ENCODE measurements around the gene ST8SIA3.

Gene ST8SIA3

GRCh38 chr18:57353137-57353939 is 981 bp downstream of the ST8SIA3 start:
- no peak overlapping the region for H3K4me3 ChIP-seq (replicated peaks; ENCODE audit: low read depth, low read length)
- no peaks in the 10 kb centered on the region for H3K27me3 ChIP-seq (replicated peaks; ENCODE audit: control insufficient read depth, insufficient read depth, low read length)
- no peak for TF ChIP-seq CTCF (IDR thresholded peaks at IDR 0.05; ENCODE audit: insufficient read depth, low read length, poor library complexity, severe bottlenecking)
- H3K36me3 ChIP-seq (ENCODE audit: control insufficient read depth, insufficient read depth, low read length) = no peaks in the 10 kb centered on the region
- no peak for DNase-seq (ENCODE audit: extremely low read depth, insufficient read length)

- no peak for DNase-seq (ENCODE audit: extremely low read depth, insufficient read length)
- Histone ChIP-seq H3K4me3 (replicated peaks; ENCODE audit: low read depth, low read length) (no peak overlapping the region), H3K27me3 (replicated peaks; ENCODE audit: control insufficient read depth, insufficient read depth, low read length) (no peaks in the 10 kb centered on the region), H3K36me3 (ENCODE audit: control insufficient read depth, insufficient read depth, low read length) (no peaks in the 10 kb centered on the region)
- TF ChIP-seq CTCF (IDR thresholded peaks at IDR 0.05; ENCODE audit: insufficient read depth, low read length, poor library complexity, severe bottlenecking) = no peak
Observed at GRCh38 chr18:57353940-57354461, 1.6 kb downstream of the ST8SIA3 start.

DNA sequence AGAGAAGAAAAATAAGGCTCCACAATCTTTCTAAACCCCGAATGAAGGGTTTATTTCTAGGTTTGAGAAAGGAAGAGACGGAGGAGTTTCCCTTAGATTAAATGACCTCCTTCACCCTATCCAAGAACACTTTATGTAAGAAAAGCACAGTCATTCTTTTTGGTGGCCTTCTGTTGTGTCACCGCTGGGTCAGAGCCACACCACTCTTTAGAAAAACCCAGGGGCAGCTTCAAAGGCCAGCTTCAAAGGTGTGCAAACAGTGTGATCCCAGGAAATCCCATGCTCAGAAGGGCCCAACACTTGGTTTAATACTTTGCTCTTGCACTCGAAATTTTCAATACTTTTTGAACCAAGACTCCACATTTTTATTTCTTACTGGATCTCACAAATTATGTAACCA is 7.1 kb downstream of the ST8SIA3 start:
- H3K27me3 ChIP-seq (replicated peaks; ENCODE audit: control insufficient read depth, insufficient read depth, low read length) = no peaks in the 10 kb centered on the region; the same call in none of the 2 replicates
- no peak overlapping the region for H3K4me3 ChIP-seq (replicated peaks; ENCODE audit: low read depth, low read length)
- no peak for TF ChIP-seq CTCF (IDR thresholded peaks at IDR 0.05; ENCODE audit: insufficient read depth, low read length, poor library complexity, severe bottlenecking)
- no peak for DNase-seq (ENCODE audit: extremely low read depth, insufficient read length)
- no peaks in the 10 kb centered on the region for H3K36me3 ChIP-seq (ENCODE audit: control insufficient read depth, insufficient read depth, low read length)

GRCh38 chr18:57362714-57363113 is 10.4 kb downstream of the ST8SIA3 start:
- H3K27me3 ChIP-seq (replicated peaks; ENCODE audit: control insufficient read depth, insufficient read depth, low read length) = no peaks in the 10 kb centered on the region; the same call in none of the 2 replicates
- no peaks in the 10 kb centered on the region for H3K36me3 ChIP-seq (ENCODE audit: control insufficient read depth, insufficient read depth, low read length)
- H3K4me3 ChIP-seq (replicated peaks; ENCODE audit: low read depth, low read length) = no peak overlapping the region
- no peak for TF ChIP-seq CTCF (IDR thresholded peaks at IDR 0.05; ENCODE audit: insufficient read depth, low read length, poor library complexity, severe bottlenecking)
- DNase-seq (ENCODE audit: extremely low read depth, insufficient read length) = no peak

DNA sequence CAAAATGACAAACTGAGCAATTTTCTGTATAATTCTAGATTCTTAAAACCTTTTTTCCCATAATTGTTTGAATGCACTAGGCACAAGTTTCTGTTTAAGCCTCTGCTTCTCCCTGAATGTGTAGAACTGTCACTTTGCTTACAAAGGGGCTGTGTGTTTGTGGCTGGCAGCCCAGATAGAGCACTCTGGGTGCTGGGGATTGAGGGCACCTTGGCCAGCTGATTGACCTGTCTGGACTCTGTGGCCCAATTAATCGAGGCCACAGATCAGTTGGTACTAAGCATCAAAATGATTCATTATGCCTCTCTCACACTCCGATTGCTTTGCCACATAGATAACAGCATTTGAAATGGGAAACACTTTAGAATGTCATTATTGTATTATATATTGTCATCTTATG is 12.1 kb downstream of the ST8SIA3 start:
- Histone ChIP-seq H3K27me3 (replicated peaks; ENCODE audit: control insufficient read depth, insufficient read depth, low read length) (no peaks in the 10 kb centered on the region; the same call in none of the 2 replicates), H3K36me3 (ENCODE audit: control insufficient read depth, insufficient read depth, low read length) (no peaks in the 10 kb centered on the region), H3K4me3 (replicated peaks; ENCODE audit: low read depth, low read length) (no peak overlapping the region)
- no peak for DNase-seq (ENCODE audit: extremely low read depth, insufficient read length)
- TF ChIP-seq CTCF (IDR thresholded peaks at IDR 0.05; ENCODE audit: insufficient read depth, low read length, poor library complexity, severe bottlenecking) = no peak

All from GM06990 (cell line).